HG03571 (cell line): ENCODE results near the gene ZNF527.
"Not testable (repeated sequence)": the region's sequence is repeated elsewhere in the genome, so short reads cannot be mapped to it uniquely, and the experiment has no call there.

Experiments
- ATAC-seq: cut with Tn5 transposase; IDR thresholded peaks from one replicate; pipeline ENCODE4 v1.9.1; 2021; ENCODE audit not compliant: unreplicated experiment

ZNF527 gene

GRCh38 chr19:37370880-37371661 is at the start of gene ZNF527:
Gene ZNF527, plus strand, starts transcription at chr19:37371099. Its CDS starts 3,100 bp downstream, at chr19:37374199.
- ATAC-seq = peak; percentile 93

- ATAC-seq = no peak
Observed at GRCh38 chr19:37329686-37330085, 41.2 kb upstream of the ZNF527 start.

GRCh38 chr19:37332839-37333238 is 38.1 kb upstream of the ZNF527 start:
- ATAC-seq = no peak

DNA sequence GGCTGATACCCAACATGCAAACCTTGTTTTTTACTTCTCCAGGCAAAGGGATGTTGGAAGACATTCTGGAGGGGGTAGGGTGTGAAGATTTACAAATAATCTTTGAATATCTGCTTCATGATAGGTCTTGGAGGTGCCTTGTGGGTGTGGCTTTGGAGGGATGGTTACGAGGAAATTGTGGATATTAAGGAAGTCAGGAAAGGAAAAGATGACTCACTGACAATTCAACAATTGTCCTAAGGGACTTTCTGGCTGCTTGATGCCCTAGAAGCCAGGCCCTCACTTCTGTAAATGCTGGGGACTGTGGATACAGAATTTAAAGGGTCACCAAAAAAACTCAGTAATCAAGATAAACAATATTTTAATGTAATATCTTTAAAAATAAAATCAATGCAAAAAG is 37.4 kb upstream of the ZNF527 start:
- no peak for ATAC-seq

DNA sequence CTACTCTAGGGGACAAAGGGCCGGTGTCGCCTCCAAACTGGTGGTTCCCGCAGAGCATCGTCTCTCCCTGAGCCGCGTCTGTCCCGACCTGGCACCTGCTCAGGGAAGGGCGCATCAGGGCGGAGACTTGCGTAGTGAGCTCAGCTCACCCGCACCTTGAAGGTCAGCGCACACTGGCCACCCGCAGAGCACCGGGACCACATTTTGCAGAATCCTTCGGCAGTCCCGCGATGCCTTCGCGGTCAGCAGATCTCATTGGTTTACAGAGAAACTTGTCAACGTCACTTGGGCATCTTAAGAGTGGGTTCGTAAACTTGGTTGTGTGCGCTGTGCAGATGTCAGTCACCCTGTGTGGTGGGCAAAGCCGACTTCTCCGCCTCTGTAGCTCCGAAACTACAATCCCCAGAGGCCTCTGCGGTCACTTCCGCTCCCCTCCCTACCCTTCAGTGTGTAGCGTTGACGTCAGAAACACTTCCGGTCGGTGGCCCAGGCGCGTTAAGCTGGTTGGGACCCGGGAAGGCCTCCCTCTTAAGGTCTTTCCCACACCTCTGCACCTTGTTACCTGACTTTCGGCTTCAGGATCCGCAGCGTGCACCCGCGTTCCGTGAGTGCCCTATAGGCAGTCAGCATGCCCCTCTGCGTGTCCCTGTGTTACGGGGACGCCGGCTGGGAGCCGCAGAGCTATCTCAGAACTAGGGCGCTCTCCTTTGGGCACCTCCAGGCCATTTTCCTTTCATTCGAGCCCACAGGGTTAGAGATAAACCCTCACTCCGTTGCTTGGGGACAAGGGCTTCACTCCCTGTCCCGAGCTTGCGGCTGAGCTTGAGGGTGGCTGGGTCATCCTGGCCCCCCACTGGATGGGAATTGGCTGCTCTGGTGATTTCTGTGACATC is 36.5 kb upstream of the ZNF527 start:
- no peak for ATAC-seq

GRCh38 chr19:37342753-37343152 is 28.1 kb upstream of the ZNF527 start:
- no peak for ATAC-seq

DNA sequence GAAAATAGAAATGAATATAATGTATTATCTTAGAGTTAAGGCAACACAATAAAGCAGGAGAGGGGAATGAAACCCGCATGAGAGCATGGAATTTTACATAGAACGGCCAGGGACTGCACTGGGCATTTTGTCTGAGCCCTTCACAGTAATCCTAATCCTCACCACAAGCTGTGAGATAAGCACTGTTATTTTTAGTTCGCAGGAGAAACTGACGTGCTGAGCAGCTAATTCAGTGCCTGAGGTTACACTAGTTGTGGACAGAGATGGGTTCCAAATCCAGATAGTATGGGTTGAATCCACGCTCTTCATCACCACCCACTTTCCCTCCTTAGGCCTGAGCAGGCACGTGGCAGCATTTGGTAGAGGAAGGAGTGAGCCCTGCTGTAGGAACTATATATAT is 24.8 kb upstream of the ZNF527 start:
- ATAC-seq = no peak

DNA sequence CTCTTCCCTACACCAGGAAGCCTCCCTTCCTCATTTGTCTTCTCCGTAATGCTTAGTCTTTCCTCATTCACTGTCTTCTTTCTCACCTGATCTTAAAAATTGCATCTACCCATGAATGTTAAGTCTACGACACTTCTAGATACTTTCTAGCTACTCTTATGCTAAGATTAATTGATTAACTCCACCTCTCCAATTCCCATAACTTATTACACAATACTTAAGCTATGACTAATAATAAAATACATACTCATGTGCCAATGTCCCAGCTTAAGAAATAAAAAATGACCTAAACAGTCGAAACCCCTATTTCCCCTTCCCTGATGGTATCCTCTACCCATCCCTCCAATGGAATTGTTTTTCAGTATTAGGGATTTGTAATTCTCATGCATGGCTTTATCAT is 22.8 kb upstream of the ZNF527 start:
- no peak for ATAC-seq

GRCh38 chr19:37353968-37354367 is 16.9 kb upstream of the ZNF527 start:
- no peak for ATAC-seq

GRCh38 chr19:37355901-37356300 is 15.0 kb upstream of the ZNF527 start:
- ATAC-seq = no peak

GRCh38 chr19:37361994-37362393 is 8.9 kb upstream of the ZNF527 start:
- no peak for ATAC-seq

GRCh38 chr19:37362733-37363132 is 8.2 kb upstream of the ZNF527 start:
- ATAC-seq = no peak

- not testable (repeated sequence) for ATAC-seq
Observed at GRCh38 chr19:37370386-37370879, 466 bp upstream of the ZNF527 start.

DNA sequence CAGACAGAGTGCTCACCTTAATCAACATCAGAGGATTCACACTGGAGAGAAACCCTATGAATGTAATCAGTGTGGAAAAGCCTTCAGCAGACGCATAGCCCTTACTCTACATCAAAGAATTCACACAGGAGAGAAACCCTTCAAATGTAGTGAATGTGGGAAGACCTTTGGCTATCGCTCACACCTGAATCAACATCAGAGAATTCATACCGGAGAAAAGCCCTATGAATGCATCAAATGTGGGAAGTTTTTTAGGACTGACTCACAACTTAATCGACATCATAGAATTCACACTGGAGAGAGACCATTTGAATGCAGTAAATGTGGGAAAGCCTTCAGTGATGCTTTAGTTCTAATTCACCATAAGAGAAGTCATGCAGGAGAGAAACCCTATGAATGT is 18.3 kb downstream of the ZNF527 start:
- ATAC-seq = no peak

DNA sequence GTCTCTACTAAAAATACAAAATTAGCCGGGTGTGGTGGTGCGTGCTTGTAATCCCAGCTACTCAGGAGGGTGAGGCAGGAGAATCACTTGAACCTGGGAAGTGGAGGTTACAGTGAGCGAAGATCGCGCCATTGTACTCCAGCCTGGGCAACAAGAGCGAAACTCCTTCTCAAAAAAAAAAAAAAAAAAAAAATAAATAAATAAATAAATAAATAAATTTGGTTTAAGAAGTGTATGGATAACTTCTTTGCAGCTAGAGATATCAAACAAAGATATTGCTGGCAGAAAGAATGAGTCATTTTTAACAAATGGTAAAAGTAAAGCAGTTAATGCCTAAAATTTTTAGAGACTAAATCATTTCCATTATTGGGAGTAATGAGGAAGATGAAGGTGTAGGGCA is 20.5 kb downstream of the ZNF527 start:
- not testable (repeated sequence) for ATAC-seq

GRCh38 chr19:37401078-37401477 is 30.2 kb downstream of the ZNF527 start:
- ATAC-seq = no peak

DNA sequence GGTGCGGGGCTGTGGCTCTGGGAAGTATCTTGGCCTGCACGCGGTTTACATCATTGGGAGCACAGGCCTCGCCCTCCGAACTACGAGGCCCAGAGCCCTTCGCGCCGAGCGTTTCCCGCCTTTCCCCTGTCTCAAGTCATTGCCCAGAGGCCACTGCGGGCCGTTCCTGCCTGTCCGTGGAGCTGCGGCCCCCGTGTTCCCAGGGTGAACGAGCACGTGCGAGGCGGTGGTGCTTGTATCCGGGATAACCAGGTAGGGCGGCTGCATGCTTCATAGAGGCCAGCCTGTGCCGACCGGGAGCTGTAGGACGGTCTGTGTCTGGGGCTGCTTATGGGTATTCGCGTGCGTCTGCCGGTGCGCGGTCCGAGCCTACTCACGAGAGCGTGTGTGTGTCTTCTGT is 32.5 kb downstream of the ZNF527 start:
- ATAC-seq = no peak

- ATAC-seq = not testable (repeated sequence)
Observed at GRCh38 chr19:37406140-37406846, 35.4 kb downstream of the ZNF527 start.

DNA sequence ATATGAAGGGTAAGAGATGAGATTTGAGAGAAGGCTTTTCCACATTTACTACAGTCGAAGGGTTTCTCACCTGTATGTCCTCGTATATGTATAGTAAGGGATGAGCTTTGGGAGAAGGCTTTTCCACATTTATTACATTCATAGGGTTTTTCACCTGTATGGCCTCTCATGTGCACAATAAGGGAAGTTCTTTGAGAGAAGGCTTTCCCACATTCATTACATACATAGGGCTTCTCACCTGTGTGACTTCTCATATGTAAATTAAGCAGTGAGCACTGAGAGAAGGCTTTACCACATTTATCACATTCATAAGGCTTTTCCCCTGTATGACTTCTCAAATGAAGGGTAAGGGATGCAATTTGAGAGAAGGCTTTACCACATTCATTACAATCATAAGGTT is 41.8 kb downstream of the ZNF527 start:
- ATAC-seq = no peak

- no peak for ATAC-seq
Observed at GRCh38 chr19:37413313-37414084, 42.6 kb downstream of the ZNF527 start.
